Loucy (cell line): Measurements from ENCODE around the gene ZNF747.
"Not testable (repeated sequence)": the region's sequence is repeated elsewhere in the genome, so short reads cannot be mapped to it uniquely, and the experiment has no call there.

ENCODE experiments used
- H2AFZ ChIP-seq: fragments of 200-600 bp; sonication (generic); 2 replicates; pipeline ENCODE4 v1.6.0; 2016; ENCODE audit warnings: antibody characterized with exemption, mild to moderate bottlenecking, low read length, moderate library complexity
- H3F3A ChIP-seq: fragments of 200-600 bp; 2 replicates; pipeline ENCODE4 v1.6.0; 2016; ENCODE audit warnings: antibody characterized with exemption, low read depth, mild to moderate bottlenecking
- H3K27me3 ChIP-seq: fragments of 200-600 bp; sonication (generic); 2 replicates; pipeline ENCODE4 v1.6.1; 2014; ENCODE audit warnings: low read length, mild to moderate bottlenecking; ENCODE audit not compliant: insufficient read depth, poor library complexity, severe bottlenecking
- H3K36me3 ChIP-seq: fragments of 200-600 bp; sonication (generic); 2 replicates; pipeline ENCODE4 v1.6.1; 2016; ENCODE audit warnings: low read length; ENCODE audit not compliant: insufficient read depth
- H3K4me1 ChIP-seq: fragments of 200-600 bp; sonication (generic); 2 replicates; pipeline ENCODE4 v1.5.1; 2014; ENCODE audit warnings: low read length, mild to moderate bottlenecking; ENCODE audit not compliant: insufficient read depth, poor library complexity, severe bottlenecking
- H3K4me2 ChIP-seq: fragments of 200-600 bp; sonication (generic); 2 replicates; pipeline ENCODE4 v1.6.0; 2014; ENCODE audit warnings: antibody characterized with exemption, low read length, low read depth, mild to moderate bottlenecking; ENCODE audit not compliant: poor library complexity, severe bottlenecking
- H3K4me3 ChIP-seq: fragments of 200-600 bp; sonication (generic); 2 replicates; pipeline ENCODE4 v1.5.1; 2014; ENCODE audit warnings: low read length, mild to moderate bottlenecking, mixed read lengths; ENCODE audit not compliant: poor library complexity, severe bottlenecking
- H3K79me2 ChIP-seq: fragments of 200-600 bp; sonication (generic); 2 replicates; pipeline ENCODE4 v1.6.1; 2014; ENCODE audit warnings: low read length; ENCODE audit not compliant: insufficient read depth
- H3K9ac ChIP-seq: fragments of 200-600 bp; sonication (generic); 2 replicates; pipeline ENCODE4 v1.6.0; 2014; ENCODE audit warnings: mild to moderate bottlenecking, low read depth, low read length, moderate library complexity; ENCODE audit not compliant: poor library complexity, severe bottlenecking
- H3K9me2 ChIP-seq: fragments of 200-600 bp; sonication (generic); replicated peaks from 2 replicates; pipeline ENCODE4 v1.6.1; 2016; ENCODE audit warnings: low read depth, low read length, mixed read lengths
- H3K9me3 ChIP-seq: fragments of 200-600 bp; sonication (generic); 2 replicates; pipeline ENCODE4 v1.6.1; 2014; ENCODE audit warnings: mild to moderate bottlenecking, antibody characterized with exemption, low read length, low read depth; ENCODE audit not compliant: insufficient read depth
- H4K20me1 ChIP-seq: fragments of 200-600 bp; sonication (generic); 2 replicates; pipeline ENCODE4 v1.6.0; 2014; ENCODE audit warnings: antibody characterized with exemption, low read length, mild to moderate bottlenecking; ENCODE audit not compliant: insufficient read depth, poor library complexity, severe bottlenecking
- EZH2phosphoT487 ChIP-seq: fragments of 200-600 bp; IDR thresholded peaks from 2 replicates; pipeline ENCODE4 v1.6.1; 2018; ENCODE audit warnings: antibody characterized with exemption, mild to moderate bottlenecking, moderate library complexity, borderline replicate concordance
- TF ChIP-seq, protein P1 (sequence below): fragments of 200-600 bp; sonication (generic); conservative IDR thresholded peaks from 2 replicates; pipeline ENCODE4 v1.5.1; 2014; ENCODE audit warnings: mild to moderate bottlenecking, antibody characterized with exemption, low read length

The ZNF747 gene

GRCh38 chr16:30539000-30539964 is 4.6 kb upstream of the ZNF747 start:
- Histone ChIP-seq H3F3A (no peaks in the 10 kb centered on the region), H2AFZ (no peak overlapping the region), H3K27me3 (no peaks in the 10 kb centered on the region), H3K9me3 (no peaks in the 10 kb centered on the region), H3K4me3 (no peak overlapping the region), H3K4me1 (peaks cover 6% of the 10 kb centered on the region), H3K9ac (no peak overlapping the region), H3K36me3 (no peaks in the 10 kb centered on the region), H3K9me2 (no peaks in the 10 kb centered on the region), H3K79me2 (peaks cover 29% of the 10 kb centered on the region), H3K4me2 (no peak overlapping the region), H4K20me1 (no peaks in the 10 kb centered on the region)
- TF ChIP-seq EZH2phosphoT487: no peak

DNA sequence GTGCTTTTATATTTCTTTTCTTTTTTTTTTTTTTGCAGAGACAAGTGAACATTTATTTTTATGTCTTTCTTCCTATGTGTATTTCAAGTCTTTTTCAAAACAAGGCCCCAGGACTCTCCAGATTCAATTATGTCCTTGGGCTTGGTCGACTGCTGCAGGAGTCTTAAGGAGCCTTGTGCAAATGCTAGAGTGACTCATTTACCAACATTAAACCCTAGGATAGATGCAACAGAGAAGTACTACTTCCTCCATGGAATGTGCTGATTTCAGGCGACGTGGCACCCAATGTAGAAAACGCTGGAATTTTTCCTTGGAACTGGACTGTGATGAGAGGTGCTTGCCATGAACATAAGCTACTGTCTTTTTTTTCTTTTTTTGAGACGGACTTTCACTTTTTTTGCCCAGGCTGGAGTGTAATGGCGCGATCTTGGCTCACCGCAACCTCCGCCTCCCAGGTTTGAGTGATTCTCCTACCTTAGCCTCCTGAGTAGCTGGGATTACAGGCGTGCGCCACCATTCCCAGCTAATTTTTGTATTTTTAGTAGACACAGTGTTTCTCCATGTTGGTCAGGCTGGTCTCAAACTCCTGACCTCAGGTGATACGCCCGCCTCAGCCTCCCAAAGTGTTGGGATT is 1.9 kb upstream of the ZNF747 start:
- H3K4me1 ChIP-seq, H3F3A ChIP-seq, H2AFZ ChIP-seq, H4K20me1 ChIP-seq, H3K9me2 ChIP-seq, H3K27me3 ChIP-seq, H3K9me3 ChIP-seq, H3K36me3 ChIP-seq: not testable (repeated sequence)
- H3K9ac ChIP-seq: peak overlapping the region; percentile 96
- H3K4me2 ChIP-seq: peak overlapping the region; percentile 85
- peak overlapping the region; percentile 96 for H3K4me3 ChIP-seq
- H3K79me2 ChIP-seq: peaks cover 54% of the 10 kb centered on the region

DNA sequence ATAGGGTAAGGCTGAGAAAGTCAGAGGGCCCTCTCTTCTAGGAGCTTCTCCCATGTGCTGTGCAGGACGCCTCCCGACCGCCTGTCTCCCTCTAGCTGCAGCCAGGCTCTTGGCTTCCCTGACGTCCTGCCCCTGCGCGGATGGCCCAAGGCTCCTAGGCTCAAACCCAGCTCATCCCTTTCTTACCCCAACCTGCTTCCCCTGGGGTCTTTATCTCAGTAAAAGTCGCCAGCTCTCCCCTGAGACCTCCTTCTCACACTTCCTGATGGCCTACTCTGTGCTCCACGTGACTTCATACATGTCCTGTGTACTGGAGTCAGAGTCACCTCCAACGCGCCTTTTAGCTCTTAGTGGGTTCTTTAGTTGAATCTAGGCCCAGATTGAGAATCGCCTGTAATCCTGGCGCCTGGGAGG is 1.1 kb upstream of the ZNF747 start:
- no peaks in the 10 kb centered on the region for H3K9me2 ChIP-seq
- H3K79me2 ChIP-seq: peaks cover 58% of the 10 kb centered on the region
- H3K4me3 ChIP-seq: peak overlapping the region; percentile 96
- H3K4me1 ChIP-seq: peaks cover 10% of the 10 kb centered on the region
- no peaks in the 10 kb centered on the region for H3K9me3 ChIP-seq
- no peaks in the 10 kb centered on the region for H3K27me3 ChIP-seq
- TF ChIP-seq EZH2phosphoT487: no peak
- TF ChIP-seq, protein P1, sequence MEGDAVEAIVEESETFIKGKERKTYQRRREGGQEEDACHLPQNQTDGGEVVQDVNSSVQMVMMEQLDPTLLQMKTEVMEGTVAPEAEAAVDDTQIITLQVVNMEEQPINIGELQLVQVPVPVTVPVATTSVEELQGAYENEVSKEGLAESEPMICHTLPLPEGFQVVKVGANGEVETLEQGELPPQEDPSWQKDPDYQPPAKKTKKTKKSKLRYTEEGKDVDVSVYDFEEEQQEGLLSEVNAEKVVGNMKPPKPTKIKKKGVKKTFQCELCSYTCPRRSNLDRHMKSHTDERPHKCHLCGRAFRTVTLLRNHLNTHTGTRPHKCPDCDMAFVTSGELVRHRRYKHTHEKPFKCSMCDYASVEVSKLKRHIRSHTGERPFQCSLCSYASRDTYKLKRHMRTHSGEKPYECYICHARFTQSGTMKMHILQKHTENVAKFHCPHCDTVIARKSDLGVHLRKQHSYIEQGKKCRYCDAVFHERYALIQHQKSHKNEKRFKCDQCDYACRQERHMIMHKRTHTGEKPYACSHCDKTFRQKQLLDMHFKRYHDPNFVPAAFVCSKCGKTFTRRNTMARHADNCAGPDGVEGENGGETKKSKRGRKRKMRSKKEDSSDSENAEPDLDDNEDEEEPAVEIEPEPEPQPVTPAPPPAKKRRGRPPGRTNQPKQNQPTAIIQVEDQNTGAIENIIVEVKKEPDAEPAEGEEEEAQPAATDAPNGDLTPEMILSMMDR: peak; percentile 67
- H2AFZ ChIP-seq: peak overlapping the region; percentile 80; the same call in 1 of the 2 replicates
- H3K36me3 ChIP-seq: no peaks in the 10 kb centered on the region; the same call in 1 of the 2 replicates
- peak overlapping the region; percentile 96 for H3K9ac ChIP-seq
- H4K20me1 ChIP-seq: peaks cover 7% of the 10 kb centered on the region
- H3F3A ChIP-seq: no peaks in the 10 kb centered on the region
- peak overlapping the region; percentile 85 for H3K4me2 ChIP-seq

DNA sequence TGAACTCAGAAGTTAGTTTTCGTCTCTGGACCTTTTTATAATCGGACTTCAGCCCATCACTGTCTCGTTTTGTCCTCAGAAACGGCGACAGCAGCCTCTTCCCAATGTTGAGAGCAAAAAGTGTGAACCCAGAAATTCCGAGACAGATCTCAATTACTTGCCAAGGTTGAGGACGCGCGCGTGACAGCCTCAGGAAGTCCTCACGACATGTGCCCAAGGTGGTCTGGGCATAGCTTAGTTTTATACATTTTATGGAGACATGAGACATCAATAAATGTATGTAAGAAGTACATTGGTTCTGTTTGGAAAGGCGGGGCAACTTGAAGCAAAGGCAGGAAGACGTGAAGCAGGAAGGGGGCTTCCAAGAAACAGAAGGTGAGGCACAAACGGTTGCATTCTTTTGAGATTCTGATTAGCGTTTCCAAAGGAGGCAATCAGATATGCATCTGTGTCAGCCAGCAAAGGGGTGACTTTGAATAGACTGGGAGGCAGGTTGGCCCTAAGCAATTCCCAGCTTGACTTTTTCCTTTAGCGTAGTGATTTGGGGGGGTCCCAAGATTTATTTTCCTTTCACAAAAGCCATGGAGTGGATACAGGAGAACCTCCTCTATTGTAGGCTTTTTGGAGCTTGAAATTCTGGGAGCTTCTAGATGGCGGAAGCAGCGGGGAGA is 583 bp upstream of the ZNF747 start:
- TF ChIP-seq EZH2phosphoT487: no peak
- TF ChIP-seq, protein P1: no peak
- H3K27me3 ChIP-seq: no peaks in the 10 kb centered on the region
- H3F3A ChIP-seq: no peaks in the 10 kb centered on the region
- peaks cover 7% of the 10 kb centered on the region for H4K20me1 ChIP-seq
- H3K4me1 ChIP-seq: peaks cover 10% of the 10 kb centered on the region
- no peaks in the 10 kb centered on the region for H3K9me3 ChIP-seq
- peak overlapping the region; percentile 85 for H3K4me2 ChIP-seq
- H3K4me3 ChIP-seq: peak overlapping the region; percentile 96
- no peaks in the 10 kb centered on the region; the same call in 1 of the 2 replicates for H3K36me3 ChIP-seq
- H3K9ac ChIP-seq: peak overlapping the region; percentile 96
- H2AFZ ChIP-seq: peak overlapping the region; percentile 80
- H3K79me2 ChIP-seq: peaks cover 58% of the 10 kb centered on the region
- no peaks in the 10 kb centered on the region for H3K9me2 ChIP-seq
